SK-N-SH treated with all-trans-retinoic acid at 6 μM for 48 hours (cell line): ENCODE data around the gene DIAPH1.

ENCODE experiments used
- ESRRG ChIP-seq: fragments of 250-450 bp; sonication (Bioruptor Pico); IDR thresholded peaks from 2 replicates; pipeline ENCODE4 v1.6.1; 2021; ENCODE audit warnings: mild to moderate bottlenecking
- ISL1 ChIP-seq: fragments of 250-450 bp; sonication (Bioruptor Pico); IDR thresholded peaks from 2 replicates; pipeline ENCODE4 v2.1.2; 2022; ENCODE audit warnings: mild to moderate bottlenecking, moderate library complexity
- PATZ1 ChIP-seq: fragments of 250-450 bp; sonication (Bioruptor Pico); IDR thresholded peaks from 2 replicates; pipeline ENCODE4 v1.8.0; 2020; ENCODE audit warnings: mild to moderate bottlenecking, moderate library complexity, borderline replicate concordance

- TF ChIP-seq ESRRG (CRISPR knock-in tag) (no peak), ISL1 (CRISPR knock-in tag) (no peak), PATZ1 (CRISPR knock-in tag) (no peak)
Measured at GRCh38 chr5:141533897-141534296, 84.9 kb downstream of the DIAPH1 start.
